ENCODE results near the gene TRIM32.

GRCh38 chr9:116697887-116698286 is 10.8 kb downstream of the TRIM32 start:
- TF ChIP-seq EZH2 (IDR thresholded peaks at IDR 0.05; ENCODE audit: borderline replicate concordance, insufficient read depth, low read depth, low read length, poor library complexity, severe bottlenecking), result no peak
- no peak for TF ChIP-seq CTCF (IDR thresholded peaks at IDR 0.05)
